ENCODE data around the gene RNF112. TPM values are rescaled to one million over a fixed set of nuclear protein-coding genes. Genes with fewer than 3 reads are reported as not detected.

RNF112 gene
- total and polyA plus RNA-seq, 7 experiments from 2014 or later, result 0.15 to 2.3 (median 1.1) TPM; not detected in 1

GRCh38 chr17:19402171-19402570 lies 8.9 kb upstream of the RNF112 start:
- H3K9me3 ChIP-seq (ENCODE audit: control insufficient read depth in 2 of 3, low read length in 3 of 3), result no peaks in the 10 kb centered on the region
- POLR2A ChIA-PET, result no interaction called here
- no peaks in the 10 kb centered on the region for H3K4me1 ChIP-seq (ENCODE audit: control insufficient read depth in 2 of 2, insufficient read depth in 2 of 2, low read length in 2 of 2)
- no peak overlapping the region for H3K27ac Mint-ChIP-seq
- intact Hi-C loops (cut with micrococcal nuclease), result no loop called here
- peaks cover 0 to 4% (median 0%) of the 10 kb centered on the region in 5 donors for H3K36me3 Mint-ChIP-seq
- DNase-seq, result no peak
- no peak for ATAC-seq
- H3K4me3 ChIP-seq (ENCODE audit: low read length), result no peak overlapping the region
- H3K27me3 Mint-ChIP-seq, result peaks cover 0 to 9% (median 6%) of the 10 kb centered on the region in 5 donors
- CTCF ChIA-PET, result no interaction called here
- peaks cover 0 to 4% (median 0%) of the 10 kb centered on the region in 11 donors for H3K9me3 Mint-ChIP-seq
- H3K27me3 ChIP-seq (ENCODE audit: control insufficient read depth in 2 of 2, insufficient read depth in 2 of 2, low read length in 2 of 2), result no peaks in the 10 kb centered on the region
- H3K36me3 ChIP-seq (ENCODE audit: control insufficient read depth in 2 of 3, insufficient read depth in 3 of 3, low read length in 3 of 3), result no peaks in the 10 kb centered on the region
- peaks cover 0 to 3% (median 0%) of the 10 kb centered on the region in 7 donors for H3K4me1 Mint-ChIP-seq
- H3K4me3 Mint-ChIP-seq, result no peak overlapping the region
- H3K27ac ChIP-seq (ENCODE audit: low read depth, low read length), result no peak overlapping the region

GRCh38 chr17:19403021-19403420 lies 8.0 kb upstream of the RNF112 start:
- H3K27me3 Mint-ChIP-seq, result peaks cover 0 to 9% (median 6%) of the 10 kb centered on the region in 5 donors
- ChIA-PET POLR2A (no interaction called here), CTCF (no interaction called here)
- peaks cover 0 to 3% (median 0%) of the 10 kb centered on the region in 7 donors for H3K4me1 Mint-ChIP-seq
- Histone ChIP-seq H3K9me3 (ENCODE audit: control insufficient read depth in 2 of 3, low read length in 3 of 3) (no peaks in the 10 kb centered on the region), H3K36me3 (ENCODE audit: control insufficient read depth in 2 of 3, insufficient read depth in 3 of 3, low read length in 3 of 3) (no peaks in the 10 kb centered on the region), H3K27me3 (ENCODE audit: control insufficient read depth in 2 of 2, insufficient read depth in 2 of 2, low read length in 2 of 2) (no peaks in the 10 kb centered on the region), H3K4me1 (ENCODE audit: control insufficient read depth in 2 of 2, insufficient read depth in 2 of 2, low read length in 2 of 2) (no peaks in the 10 kb centered on the region), H3K27ac (ENCODE audit: low read depth, low read length) (no peak overlapping the region), H3K4me3 (ENCODE audit: low read length) (no peak overlapping the region)
- ATAC-seq, result no peak
- intact Hi-C loops (cut with micrococcal nuclease), result no loop called here
- H3K4me3 Mint-ChIP-seq, result no peak overlapping the region
- H3K9me3 Mint-ChIP-seq, result peaks cover 0 to 4% (median 0%) of the 10 kb centered on the region in 11 donors
- no peak for DNase-seq
- H3K27ac Mint-ChIP-seq, result no peak overlapping the region
- peaks cover 0 to 4% (median 0%) of the 10 kb centered on the region in 5 donors for H3K36me3 Mint-ChIP-seq

DNA sequence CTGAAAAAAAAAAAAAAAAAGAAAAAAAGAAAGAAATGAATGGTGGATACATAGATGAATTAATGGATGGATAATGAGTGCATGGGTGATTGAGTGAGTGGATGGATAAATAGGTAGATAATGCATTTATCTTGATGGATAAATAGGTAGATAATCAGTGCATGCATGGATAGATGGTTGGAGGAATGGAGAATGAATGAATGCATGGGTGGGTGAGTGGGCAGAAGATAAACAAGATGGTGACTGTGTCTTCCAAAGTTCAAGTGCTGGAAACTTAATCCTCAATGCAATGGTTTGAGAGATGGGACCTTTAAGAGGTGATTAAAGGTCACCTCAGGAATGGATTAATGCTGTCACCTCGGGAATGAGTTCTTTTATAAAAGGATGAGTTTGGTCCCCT lies 6.8 kb upstream of the RNF112 start:
- Mint-ChIP-seq H3K36me3 (peaks cover 0 to 4% (median 0%) of the 10 kb centered on the region in 5 donors), H3K27me3 (peaks cover 0 to 8% (median 5%) of the 10 kb centered on the region in 5 donors), H3K4me3 (no peak overlapping the region), H3K27ac (no peak overlapping the region), H3K9me3 (peaks cover 0 to 4% (median 0%) of the 10 kb centered on the region in 11 donors), H3K4me1 (no peaks in the 10 kb centered on the region)
- ChIA-PET CTCF (no interaction called here), POLR2A (no interaction called here)
- no peaks in the 10 kb centered on the region for H3K27me3 ChIP-seq (ENCODE audit: control insufficient read depth in 2 of 2, insufficient read depth in 2 of 2, low read length in 2 of 2)
- ATAC-seq (no peak), DNase-seq (no peak)
- intact Hi-C loops (cut with micrococcal nuclease), result no loop called here
- H3K36me3 ChIP-seq (ENCODE audit: control insufficient read depth in 2 of 3, insufficient read depth in 3 of 3, low read length in 3 of 3), result no peaks in the 10 kb centered on the region
- no peaks in the 10 kb centered on the region for H3K9me3 ChIP-seq (ENCODE audit: control insufficient read depth in 2 of 3, low read length in 3 of 3)
- H3K4me1 ChIP-seq (ENCODE audit: control insufficient read depth in 2 of 2, insufficient read depth in 2 of 2, low read length in 2 of 2), result no peaks in the 10 kb centered on the region
- H3K27ac ChIP-seq (ENCODE audit: low read depth, low read length), result no peak overlapping the region
- no peak overlapping the region for H3K4me3 ChIP-seq (ENCODE audit: low read length)

DNA sequence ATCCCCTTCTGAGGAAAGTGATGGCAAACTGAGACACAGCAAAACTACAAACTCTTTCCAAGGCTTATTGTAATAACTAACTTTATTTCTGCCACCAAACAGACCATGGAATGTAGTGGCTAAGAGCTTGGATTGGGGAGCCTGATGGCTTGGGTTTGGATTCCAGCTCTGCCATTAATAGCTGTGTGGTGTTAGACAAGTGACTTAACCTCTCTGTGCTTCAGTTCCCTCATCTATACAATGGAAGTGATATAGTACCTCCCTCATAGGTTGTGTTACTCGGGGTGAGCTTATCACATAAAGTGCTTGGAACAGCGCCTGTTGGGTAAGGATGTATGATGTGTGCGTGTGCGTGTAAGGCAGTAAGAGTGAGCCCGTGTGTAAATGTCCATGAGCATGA lies 5.9 kb upstream of the RNF112 start:
- ChIA-PET POLR2A (no interaction called here), CTCF (no interaction called here)
- Histone ChIP-seq H3K4me1 (ENCODE audit: control insufficient read depth in 2 of 2, insufficient read depth in 2 of 2, low read length in 2 of 2) (no peaks in the 10 kb centered on the region), H3K9me3 (ENCODE audit: control insufficient read depth in 2 of 3, low read length in 3 of 3) (no peaks in the 10 kb centered on the region), H3K4me3 (ENCODE audit: low read length) (no peak overlapping the region), H3K27ac (ENCODE audit: low read depth, low read length) (no peak overlapping the region), H3K27me3 (ENCODE audit: control insufficient read depth in 2 of 2, insufficient read depth in 2 of 2, low read length in 2 of 2) (no peaks in the 10 kb centered on the region), H3K36me3 (ENCODE audit: control insufficient read depth in 2 of 3, insufficient read depth in 3 of 3, low read length in 3 of 3) (no peaks in the 10 kb centered on the region)
- peaks cover 0 to 4% (median 0%) of the 10 kb centered on the region in 5 donors for H3K36me3 Mint-ChIP-seq
- no peak for ATAC-seq
- no peaks in the 10 kb centered on the region for H3K4me1 Mint-ChIP-seq
- DNase-seq, result no peak
- no peak overlapping the region for H3K4me3 Mint-ChIP-seq
- peaks cover 0 to 10% (median 5%) of the 10 kb centered on the region in 5 donors for H3K27me3 Mint-ChIP-seq
- H3K9me3 Mint-ChIP-seq, result peaks cover 0 to 4% (median 0%) of the 10 kb centered on the region in 11 donors
- no peak overlapping the region for H3K27ac Mint-ChIP-seq
- intact Hi-C loops (cut with micrococcal nuclease), result no loop called here

DNA sequence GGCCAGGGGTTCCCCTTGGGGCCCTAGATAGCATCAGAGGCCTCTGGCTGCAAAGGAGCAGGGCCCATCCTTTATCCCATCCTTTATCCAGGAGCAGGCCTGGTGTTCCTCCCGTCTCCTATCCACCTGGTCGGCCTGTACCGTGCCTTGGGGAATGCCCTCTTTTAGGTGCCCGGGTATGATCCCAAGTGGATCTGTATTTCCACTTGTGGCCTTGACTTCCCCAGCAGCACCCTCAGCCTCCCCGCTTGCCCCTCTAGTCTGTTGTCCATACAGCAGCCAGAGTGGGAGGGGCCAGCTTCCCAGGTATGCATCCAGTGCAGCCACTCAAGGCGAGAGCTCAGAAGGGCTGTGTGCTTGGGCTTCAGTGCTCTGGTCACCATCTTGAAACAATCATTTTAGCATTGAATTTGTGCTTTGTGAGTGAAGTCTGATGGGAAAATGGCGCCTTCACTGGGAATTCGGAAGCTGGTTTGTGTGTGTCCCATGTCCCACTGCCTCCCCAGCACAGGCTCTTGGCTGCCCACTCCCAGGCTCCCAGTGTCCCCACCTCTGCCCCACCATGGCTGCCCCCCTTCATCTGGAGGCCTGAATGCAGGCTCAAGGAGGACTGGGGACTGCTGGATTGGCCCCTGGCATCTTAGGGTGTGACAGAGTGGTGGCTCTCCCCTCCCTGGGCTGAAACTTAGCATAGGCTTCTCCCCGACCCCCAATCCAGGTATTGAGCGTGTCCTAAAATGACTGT lies 3.3 kb upstream of the RNF112 start:
- Mint-ChIP-seq H3K27me3 (peaks cover 0 to 12% (median 0%) of the 10 kb centered on the region in 5 donors), H3K4me3 (no peak overlapping the region), H3K27ac (no peak overlapping the region), H3K4me1 (no peaks in the 10 kb centered on the region), H3K9me3 (peaks cover 0 to 4% (median 0%) of the 10 kb centered on the region in 11 donors), H3K36me3 (peaks cover 0 to 4% (median 0%) of the 10 kb centered on the region in 5 donors)
- Histone ChIP-seq H3K4me3 (ENCODE audit: low read length) (no peak overlapping the region), H3K27me3 (ENCODE audit: control insufficient read depth in 2 of 2, insufficient read depth in 2 of 2, low read length in 2 of 2) (no peaks in the 10 kb centered on the region), H3K4me1 (ENCODE audit: control insufficient read depth in 2 of 2, insufficient read depth in 2 of 2, low read length in 2 of 2) (no peaks in the 10 kb centered on the region), H3K9me3 (ENCODE audit: control insufficient read depth in 2 of 3, low read length in 3 of 3) (no peaks in the 10 kb centered on the region), H3K27ac (ENCODE audit: low read depth, low read length) (no peak overlapping the region), H3K36me3 (ENCODE audit: control insufficient read depth in 2 of 3, insufficient read depth in 3 of 3, low read length in 3 of 3) (no peaks in the 10 kb centered on the region)
- ATAC-seq (no peak), DNase-seq (no peak)
- intact Hi-C loops (cut with micrococcal nuclease), result no loop called here
- ChIA-PET POLR2A (no interaction called here), CTCF (no interaction called here)

- ATAC-seq (no peak), DNase-seq (no peak)
- Mint-ChIP-seq H3K27me3 (peaks cover 0 to 12% (median 0%) of the 10 kb centered on the region in 5 donors), H3K4me3 (no peak overlapping the region), H3K36me3 (peaks cover 0 to 4% (median 0%) of the 10 kb centered on the region in 5 donors), H3K9me3 (peaks cover 0 to 4% (median 0%) of the 10 kb centered on the region in 11 donors), H3K27ac (no peak overlapping the region), H3K4me1 (no peaks in the 10 kb centered on the region)
- no peak overlapping the region for H3K4me3 ChIP-seq (ENCODE audit: low read length)
- ChIA-PET CTCF (no interaction called here), POLR2A (no interaction called here)
- H3K27me3 ChIP-seq (ENCODE audit: control insufficient read depth in 2 of 2, insufficient read depth in 2 of 2, low read length in 2 of 2), result no peaks in the 10 kb centered on the region
- no peaks in the 10 kb centered on the region for H3K4me1 ChIP-seq (ENCODE audit: control insufficient read depth in 2 of 2, insufficient read depth in 2 of 2, low read length in 2 of 2)
- no peaks in the 10 kb centered on the region for H3K9me3 ChIP-seq (ENCODE audit: control insufficient read depth in 2 of 3, low read length in 3 of 3)
- intact Hi-C loops (cut with micrococcal nuclease), result no loop called here
- H3K27ac ChIP-seq (ENCODE audit: low read depth, low read length), result no peak overlapping the region
- H3K36me3 ChIP-seq (ENCODE audit: control insufficient read depth in 2 of 3, insufficient read depth in 3 of 3, low read length in 3 of 3), result no peaks in the 10 kb centered on the region
Observed at GRCh38 chr17:19408346-19408710, 2.7 kb upstream of the RNF112 start.

DNA sequence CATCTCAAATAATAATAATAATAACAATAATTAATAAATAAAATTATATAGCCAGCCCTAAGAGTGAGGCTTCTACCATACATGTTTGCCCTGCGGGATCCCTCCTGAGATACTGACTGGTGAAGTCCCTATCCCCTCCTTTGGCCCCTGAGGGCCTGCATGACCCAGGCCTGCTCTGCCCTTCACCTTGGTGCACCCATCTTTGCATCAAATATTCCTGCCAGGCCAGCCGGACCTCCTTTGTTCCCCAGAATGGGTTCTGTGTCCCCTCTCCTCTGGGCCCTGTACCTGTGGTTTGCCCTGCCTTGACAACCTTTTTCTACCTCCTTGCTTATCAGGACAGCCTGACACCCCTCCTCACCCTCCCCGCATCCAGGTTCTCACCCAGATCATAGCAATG lies 2.0 kb upstream of the RNF112 start:
- Mint-ChIP-seq H3K27ac (no peak overlapping the region), H3K4me3 (no peak overlapping the region), H3K36me3 (no peaks in the 10 kb centered on the region), H3K27me3 (peaks cover 0 to 9% (median 0%) of the 10 kb centered on the region in 5 donors), H3K4me1 (no peaks in the 10 kb centered on the region), H3K9me3 (no peaks in the 10 kb centered on the region)
- H3K9me3 ChIP-seq (ENCODE audit: control insufficient read depth in 2 of 3, low read length in 3 of 3), result no peaks in the 10 kb centered on the region
- CTCF ChIA-PET, result no interaction called here
- DNase-seq (no peak), ATAC-seq (no peak)
- POLR2A ChIA-PET, result no interaction called here
- no peaks in the 10 kb centered on the region for H3K36me3 ChIP-seq (ENCODE audit: control insufficient read depth in 2 of 3, insufficient read depth in 3 of 3, low read length in 3 of 3)
- H3K4me1 ChIP-seq (ENCODE audit: control insufficient read depth in 2 of 2, insufficient read depth in 2 of 2, low read length in 2 of 2), result no peaks in the 10 kb centered on the region
- H3K4me3 ChIP-seq (ENCODE audit: low read length), result no peak overlapping the region
- no peak overlapping the region for H3K27ac ChIP-seq (ENCODE audit: low read depth, low read length)
- H3K27me3 ChIP-seq (ENCODE audit: control insufficient read depth in 2 of 2, insufficient read depth in 2 of 2, low read length in 2 of 2), result no peaks in the 10 kb centered on the region
- intact Hi-C loops (cut with micrococcal nuclease), result no loop called here
